ENCODE measurements around the gene ATG16L1.

The ATG16L1 gene

DNA sequence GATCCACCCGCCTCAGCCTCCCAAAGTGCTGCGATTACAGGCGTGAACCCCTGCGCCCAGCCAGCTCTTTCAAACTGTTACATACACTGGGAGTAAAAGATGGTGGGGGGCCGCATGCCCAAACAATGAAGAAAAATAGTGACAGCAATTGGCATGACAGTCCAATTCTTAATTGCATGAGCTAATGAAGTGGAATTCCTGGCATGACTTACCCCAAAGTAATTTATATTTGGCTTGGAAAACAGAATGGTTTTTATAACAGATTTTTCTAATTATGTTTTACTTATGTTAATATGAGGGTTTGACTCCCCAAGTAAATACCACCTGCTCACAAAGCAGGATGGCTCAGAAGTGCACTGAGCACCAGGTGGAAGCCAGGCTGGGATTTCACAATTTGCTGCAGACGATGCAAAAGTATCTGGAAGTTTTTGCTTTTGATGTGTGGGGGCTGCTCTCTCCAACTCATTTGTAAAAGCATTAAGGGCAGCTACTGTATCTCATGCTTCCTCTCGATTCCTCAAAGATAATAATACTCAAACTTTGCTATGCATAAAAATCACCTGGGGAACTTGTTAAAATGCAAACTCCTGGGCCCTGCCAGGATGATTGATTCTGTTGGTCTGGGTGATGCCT is 24.0 kb upstream of the ATG16L1 start:
- DNase-seq, result no peak

DNA sequence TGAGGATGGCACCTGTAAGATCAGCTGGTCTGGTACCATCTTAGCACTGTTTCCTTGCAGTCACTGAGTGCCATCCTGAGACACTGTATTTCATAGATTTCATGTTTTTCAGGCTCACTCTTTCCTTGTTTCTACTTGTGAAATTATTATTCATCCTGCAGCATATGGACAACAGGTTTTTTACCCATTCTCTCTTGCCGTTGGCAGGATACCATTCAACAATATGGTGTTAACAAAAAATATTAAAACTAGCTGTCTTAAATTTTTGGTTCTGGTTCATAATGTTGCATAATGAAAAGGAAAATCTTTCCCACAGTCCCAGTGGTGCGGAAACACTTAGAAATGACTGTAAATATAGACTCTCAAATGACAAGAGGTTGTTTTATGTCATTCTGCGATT is 23.1 kb upstream of the ATG16L1 start:
- DNase-seq, result no peak

DNA sequence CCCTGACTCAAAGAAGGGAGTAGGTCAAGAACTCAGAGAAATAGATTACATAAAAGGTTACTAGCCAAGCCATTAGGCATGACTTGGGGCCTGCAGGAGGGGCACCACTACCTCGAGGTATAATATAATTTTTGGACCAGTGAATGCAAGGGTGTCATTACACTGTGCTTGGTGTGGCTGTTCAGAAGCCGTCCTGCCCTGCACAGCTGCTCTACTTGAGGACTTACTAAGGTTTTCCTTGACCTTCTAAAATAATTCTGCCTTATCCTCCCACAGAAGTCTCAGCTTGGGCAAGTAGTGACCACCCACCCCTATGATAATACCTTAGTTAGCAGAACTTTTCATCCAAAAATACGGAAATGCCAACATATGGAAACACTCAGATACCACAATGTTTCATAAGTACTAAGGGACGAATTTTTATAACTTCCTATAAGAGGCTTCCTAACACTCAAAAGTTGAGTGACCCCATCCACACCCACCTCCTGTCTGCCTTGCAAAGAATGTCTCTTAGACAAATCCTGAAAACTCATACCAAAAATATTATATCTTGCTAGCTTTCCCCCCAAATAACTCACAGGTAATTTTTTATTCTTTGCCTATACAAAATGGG is 17.7 kb upstream of the ATG16L1 start:
- DNase-seq, result no peak

GRCh38 chr2:233234264-233234663 is 17.2 kb upstream of the ATG16L1 start:
- no peak for DNase-seq

DNA sequence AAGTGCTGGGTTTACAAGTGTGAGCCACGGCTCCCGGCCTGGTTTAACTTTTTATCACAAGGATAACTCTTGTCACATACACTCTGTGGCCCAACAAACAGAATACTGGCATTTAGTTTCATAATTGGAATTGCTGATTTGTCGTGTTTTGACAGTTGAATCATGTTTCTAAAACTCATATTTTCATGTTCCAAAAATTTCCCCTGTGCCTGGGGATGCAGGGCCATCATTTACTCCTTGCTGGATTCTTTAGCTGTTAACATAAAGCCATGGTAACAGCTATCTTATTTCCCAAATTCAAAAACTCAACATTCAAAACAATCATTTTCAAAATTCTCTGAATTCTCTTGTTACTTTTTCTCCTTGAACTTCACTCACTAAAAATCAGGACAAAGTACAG is 16.5 kb upstream of the ATG16L1 start:
- no peak for DNase-seq

DNA sequence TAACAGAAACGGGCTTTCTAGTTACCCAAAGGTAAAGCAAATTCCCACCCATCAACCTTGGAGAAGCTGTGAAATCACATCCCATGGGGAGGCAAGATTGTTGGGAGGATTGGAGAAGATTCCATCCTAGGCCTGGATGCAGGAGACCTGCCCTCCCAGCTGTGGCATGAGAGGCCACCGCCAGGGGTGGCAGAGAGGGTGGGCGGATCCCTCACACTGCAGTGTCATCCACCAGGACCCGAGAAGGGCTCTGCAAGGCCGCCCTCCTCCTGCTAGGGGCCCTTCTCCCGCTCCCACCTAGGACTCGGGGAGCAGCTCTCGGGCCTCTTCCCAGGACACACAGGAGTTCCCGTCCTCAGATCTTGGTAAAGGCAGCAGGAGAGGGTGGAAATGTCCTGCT is 15.5 kb upstream of the ATG16L1 start:
- DNase-seq, result no peak

DNA sequence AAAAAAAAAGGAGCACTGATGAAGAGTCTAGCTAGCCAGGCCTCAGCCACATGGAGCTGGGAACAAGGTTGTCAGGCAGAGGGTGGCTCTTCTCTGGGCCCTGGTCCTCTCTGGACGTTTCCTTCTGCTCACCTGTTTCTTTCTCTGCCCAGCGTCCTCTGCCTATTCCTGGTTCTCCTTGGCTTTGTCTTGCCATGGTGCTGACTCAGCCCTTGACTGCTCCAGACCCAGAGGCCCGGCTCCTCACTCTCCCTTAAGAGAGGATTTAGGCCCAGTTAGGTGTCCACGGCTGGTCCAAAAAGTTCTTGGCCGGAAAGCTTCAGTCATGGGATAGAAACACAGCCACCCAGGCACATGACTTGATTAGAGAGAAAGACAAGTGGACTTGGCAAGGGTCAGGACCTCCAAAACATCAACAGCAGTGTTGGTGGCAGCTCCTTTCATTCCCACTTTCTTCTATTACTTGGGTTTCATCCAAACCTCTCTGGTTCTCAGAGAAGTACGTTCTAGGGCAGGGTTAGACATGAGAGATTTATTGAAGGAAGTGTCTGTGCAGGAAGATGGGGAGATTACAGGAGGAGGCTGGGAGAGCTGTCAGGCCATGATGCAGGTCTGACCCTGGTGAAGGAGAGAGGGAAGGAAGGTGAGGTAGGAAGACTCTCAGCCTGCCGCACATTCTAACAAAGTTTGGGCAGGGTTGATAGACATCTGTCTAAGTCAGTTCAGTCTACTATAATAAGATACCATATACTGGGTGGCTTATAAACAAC is 14.5 kb upstream of the ATG16L1 start:
- no peak for DNase-seq

DNA sequence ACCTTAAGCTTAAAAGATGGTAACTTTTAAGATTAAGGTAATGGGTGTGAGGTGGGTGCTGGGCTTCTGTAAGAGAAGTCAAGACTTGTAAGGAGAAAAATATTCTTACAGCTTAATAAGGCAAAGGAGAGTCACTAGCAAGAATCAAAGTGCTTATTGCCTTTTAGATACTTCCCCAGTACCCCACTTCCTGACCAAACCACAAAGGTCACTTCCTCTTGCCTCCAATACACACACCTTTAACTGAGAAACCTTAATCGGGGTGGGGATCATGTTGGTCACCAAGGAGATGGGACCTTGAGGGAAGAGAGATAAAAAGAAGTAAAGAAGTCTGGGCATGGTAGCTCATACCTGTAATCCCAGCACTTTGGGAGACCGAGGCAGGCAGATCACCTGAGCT is 10.6 kb upstream of the ATG16L1 start:
- DNase-seq, result no peak

- no peak for DNase-seq
These were observed 9.7 kb upstream of the ATG16L1 start for GRCh38 chr2:233241803-233242202.

DNA sequence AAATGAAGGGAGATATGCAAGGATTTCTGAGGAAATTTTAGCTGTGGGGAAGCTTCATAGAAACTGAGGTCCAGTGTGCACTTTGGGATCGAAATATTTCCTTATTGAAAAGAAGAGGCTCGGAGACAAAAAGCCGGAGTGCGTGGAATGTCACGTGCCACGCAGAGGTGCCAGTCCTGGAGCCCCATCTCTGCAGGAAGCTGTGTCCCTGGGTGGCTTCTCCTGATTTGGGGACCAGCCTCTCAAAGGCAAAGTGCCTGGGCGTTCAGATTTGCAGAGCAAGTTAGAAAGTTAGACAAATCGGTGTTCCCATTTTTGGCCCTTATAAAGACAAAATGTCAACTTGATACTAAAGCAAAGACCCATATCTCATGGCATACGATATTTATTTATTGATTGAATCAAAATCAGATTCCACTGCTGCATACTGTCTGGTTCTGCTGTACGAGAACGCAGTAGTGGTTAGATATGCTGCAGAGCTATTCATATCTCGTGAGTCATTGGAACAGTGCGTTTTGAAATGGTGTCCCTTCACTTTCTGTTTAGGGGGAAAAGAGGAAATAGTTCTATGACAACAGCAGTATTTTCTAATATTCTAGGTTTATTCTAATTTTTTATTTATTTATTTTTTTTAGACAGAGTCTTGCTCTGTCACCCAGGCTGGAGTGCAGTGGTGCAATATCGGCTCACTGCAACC is 9.1 kb upstream of the ATG16L1 start:
- peak; percentile 48 for DNase-seq

DNA sequence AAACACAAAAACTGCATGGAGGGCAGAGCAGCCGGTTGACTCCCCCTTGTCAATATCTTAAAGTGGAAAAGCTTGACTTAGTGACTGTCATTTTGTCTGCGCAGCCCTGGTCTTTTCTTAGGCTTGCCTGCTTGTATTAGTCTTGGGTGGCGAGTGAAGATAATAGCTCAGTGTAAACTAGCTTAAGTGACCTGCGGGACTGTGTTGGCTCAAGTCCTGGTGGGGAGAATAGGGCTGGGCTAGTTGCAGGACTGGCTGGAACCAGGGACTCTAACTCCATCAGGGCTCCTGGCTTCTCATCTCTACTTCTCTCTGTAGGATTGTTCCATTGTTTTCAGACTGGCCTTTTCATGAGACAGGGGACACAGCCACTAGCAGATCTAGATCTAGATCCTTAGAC is 8.1 kb upstream of the ATG16L1 start:
- DNase-seq, result no peak

GRCh38 chr2:233244818-233245217 is 6.7 kb upstream of the ATG16L1 start:
- no peak for DNase-seq

DNA sequence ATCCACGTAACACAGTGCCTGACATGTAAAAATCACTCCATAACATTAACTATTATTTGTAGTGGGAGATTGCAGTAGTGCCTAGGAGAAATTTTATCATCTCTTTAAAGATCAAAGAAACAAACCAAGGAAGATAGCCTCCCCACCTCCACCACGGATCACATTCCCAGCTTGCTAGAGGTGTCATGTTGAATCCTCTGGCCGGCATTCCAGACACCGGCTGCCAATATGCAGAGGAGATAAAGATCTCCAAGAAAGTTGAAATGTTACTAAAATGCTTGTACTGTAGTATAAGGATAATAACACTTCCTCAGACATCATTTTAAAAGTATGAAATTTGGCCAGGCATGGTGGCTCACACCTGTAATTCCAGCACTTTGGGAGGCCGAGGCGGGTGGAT is 6.1 kb upstream of the ATG16L1 start:
- no peak for DNase-seq

DNA sequence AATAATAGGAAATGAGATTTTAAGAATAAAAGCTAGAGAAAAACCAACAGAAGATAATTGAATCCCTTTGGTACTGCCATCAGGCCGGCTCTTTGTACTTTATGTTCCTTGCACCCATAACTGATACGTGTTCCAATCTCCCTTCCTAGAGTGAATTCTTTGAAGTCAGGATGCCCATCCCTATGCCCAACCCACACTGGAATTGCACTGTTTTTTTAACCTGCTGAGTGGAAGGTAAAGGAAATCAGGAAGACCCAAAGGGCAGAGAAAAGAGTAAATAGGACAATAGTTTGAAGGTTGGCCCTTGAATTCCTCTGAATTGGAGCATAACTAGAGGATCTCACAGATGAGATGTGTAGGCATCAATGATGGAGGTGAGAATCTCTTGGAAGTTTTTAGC is 4.4 kb upstream of the ATG16L1 start:
- DNase-seq, result no peak

- no peak for DNase-seq
These were observed 3.7 kb upstream of the ATG16L1 start for GRCh38 chr2:233247744-233248143.

- peak; percentile 41 for DNase-seq
These were observed 2.5 kb upstream of the ATG16L1 start for GRCh38 chr2:233248999-233249398.

DNA sequence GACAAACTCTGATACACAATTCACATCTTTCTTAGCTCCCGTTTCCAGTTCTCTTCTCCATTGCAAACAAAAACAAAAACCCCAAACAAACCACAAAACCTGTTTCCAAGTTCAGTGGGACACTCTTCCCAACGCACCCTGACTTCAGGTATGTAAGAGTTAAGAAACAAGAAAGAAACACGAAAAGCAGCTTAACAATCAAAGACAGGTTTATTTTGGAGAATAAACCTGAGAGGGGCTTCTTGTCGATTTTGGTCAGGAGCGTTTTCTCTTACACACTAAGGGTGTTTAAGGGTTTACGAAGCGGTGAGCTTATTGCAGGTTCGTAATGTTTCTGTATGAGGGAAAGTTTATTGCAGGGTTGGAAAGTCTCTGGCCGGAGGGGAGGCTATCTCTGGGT is 905 bp upstream of the ATG16L1 start:
- DNase-seq, result no peak

DNA sequence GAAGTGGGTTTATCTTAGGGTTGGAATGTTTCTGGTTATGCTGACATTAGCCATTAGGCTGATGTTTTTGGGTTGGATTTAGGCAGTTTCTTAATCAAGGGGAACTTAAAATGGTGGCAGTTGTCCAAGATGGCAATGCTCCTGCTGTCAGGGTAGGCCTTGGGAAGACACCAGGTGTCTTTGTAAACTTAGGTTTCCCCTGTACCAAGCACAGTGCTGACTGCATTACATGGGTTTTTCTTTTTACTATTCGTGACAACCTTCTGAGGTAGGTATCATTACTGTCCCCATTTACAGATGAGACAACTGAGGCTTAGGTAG is 528 bp upstream of the ATG16L1 start:
- no peak for DNase-seq

GRCh38 chr2:233252227-233252626 is 754 bp downstream of the ATG16L1 start:
- no peak for DNase-seq

DNA sequence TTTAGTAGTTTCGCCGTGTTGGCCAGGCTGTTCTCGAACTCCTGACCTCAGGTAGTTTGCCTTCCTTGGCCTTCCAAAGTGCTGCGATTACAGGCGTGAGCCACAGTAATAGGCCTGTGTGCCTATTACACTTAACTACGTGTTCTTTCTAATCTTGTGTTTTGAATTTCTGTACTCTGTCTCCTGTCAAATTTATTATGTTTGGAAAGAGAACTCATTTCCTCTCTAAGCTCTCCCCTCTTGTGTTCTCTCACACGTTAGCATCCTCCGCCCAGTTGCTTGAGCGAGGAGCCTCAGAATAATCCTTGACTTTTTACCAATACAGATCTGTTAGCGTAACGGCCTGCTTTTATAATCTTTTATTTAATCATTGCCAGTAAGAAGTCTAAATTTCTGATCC is 3.7 kb downstream of the ATG16L1 start:
- DNase-seq, result no peak

DNA sequence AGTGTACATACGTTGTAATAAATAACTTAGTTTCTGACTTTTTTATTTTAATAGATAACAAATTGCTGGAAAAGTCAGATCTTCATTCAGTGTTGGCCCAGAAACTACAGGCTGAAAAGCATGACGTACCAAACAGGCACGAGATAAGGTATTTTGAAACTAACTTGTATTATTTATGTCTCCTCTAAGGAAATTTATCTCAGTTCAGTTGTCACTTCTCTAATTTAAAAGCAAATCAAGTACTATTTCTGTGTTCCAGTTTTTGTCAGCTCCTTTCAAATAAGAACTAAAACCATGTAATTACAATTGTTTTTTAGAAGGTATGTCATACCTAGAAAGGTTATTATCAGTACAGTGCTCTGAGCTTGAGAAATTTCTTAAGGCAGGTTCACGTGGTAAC is 4.6 kb downstream of the ATG16L1 start:
- DNase-seq, result no peak

GRCh38 chr2:233258211-233258610 is 6.7 kb downstream of the ATG16L1 start:
- DNase-seq, result no peak

- no peak for DNase-seq
These were observed 8.3 kb downstream of the ATG16L1 start for GRCh38 chr2:233259730-233260129.

- no peak for DNase-seq
These were observed 9.2 kb downstream of the ATG16L1 start for GRCh38 chr2:233260661-233261060.

All from hematopoietic multipotent progenitor cell treated with erythropoietin and hydrocortisone succinate and interleukin-3 and kit ligand, for 8 days (in vitro differentiated cells).